Astrocyte (in vitro differentiated cells and primary cell): Measurements from ENCODE around the gene RBBP8. TPM values are rescaled to one million over a fixed set of nuclear protein-coding genes. Genes with fewer than 3 reads are reported as not detected.
A peak's percentile ranks its signal among the peaks of the same experiment; 100 is the strongest.

ENCODE experiments used
- DNase-seq: peaks from one replicate; pipeline ENCODE4 v3.0.0-alpha.2; 2010; ENCODE audit warnings: low read depth
- FAIRE-seq: peaks from 2 replicates; lab custom pipeline; 2011; peaks lifted over from hg19 to GRCh38; lab: Jason Lieb, UNC
- H2AFZ ChIP-seq: 2 replicates; pipeline ENCODE4 v1.6.0; 2012; ENCODE audit warnings: low read depth, low read length, inconsistent platforms
- H3K27ac ChIP-seq: 2 replicates; pipeline ENCODE4 v1.5.1; 2011; ENCODE audit warnings: low read depth, low read length, inconsistent platforms
- H3K27me3 ChIP-seq: 2 replicates; pipeline ENCODE4 v1.6.0; 2011; ENCODE audit warnings: low read length, inconsistent platforms; ENCODE audit not compliant: insufficient read depth
- H3K36me3 ChIP-seq: 2 replicates; pipeline ENCODE4 v1.5.1; 2011; ENCODE audit warnings: low read length, inconsistent platforms; ENCODE audit not compliant: insufficient read depth
- H3K4me1 ChIP-seq: 2 replicates; pipeline ENCODE4 v1.5.1; 2011; ENCODE audit warnings: low read length, inconsistent platforms; ENCODE audit not compliant: insufficient read depth
- H3K4me2 ChIP-seq: 2 replicates; pipeline ENCODE4 v1.6.0; 2012; ENCODE audit warnings: low read length, inconsistent platforms
- H3K4me3 ChIP-seq: 2 replicates; pipeline ENCODE4 v1.5.1; 2011; ENCODE audit warnings: low read depth, mild to moderate bottlenecking, low read length, inconsistent platforms; ENCODE audit not compliant: insufficient read depth
- H3K79me2 ChIP-seq: 2 replicates; pipeline ENCODE4 v1.6.0; 2012; ENCODE audit warnings: mild to moderate bottlenecking, low read length, inconsistent platforms; ENCODE audit not compliant: insufficient read depth
- H3K9ac ChIP-seq: 2 replicates; pipeline ENCODE4 v1.6.0; 2012; ENCODE audit warnings: mild to moderate bottlenecking, low read length, inconsistent platforms
- H3K9me3 ChIP-seq: 2 replicates; pipeline ENCODE4 v1.5.1; 2012; ENCODE audit warnings: low read depth, mild to moderate bottlenecking, low read length, inconsistent platforms; ENCODE audit not compliant: insufficient read depth
- H4K20me1 ChIP-seq: 2 replicates; pipeline ENCODE4 v1.6.0; 2012; ENCODE audit warnings: low read length, inconsistent platforms; ENCODE audit not compliant: insufficient read depth
- H3K27ac Mint-ChIP-seq: one replicate; pipeline ENCODE4 v1.8.0; 2021; ENCODE audit warnings: mild to moderate bottlenecking, mixed read lengths; ENCODE audit not compliant: unreplicated experiment
- H3K27me3 Mint-ChIP-seq: one replicate; pipeline ENCODE4 v1.8.0; 2021; ENCODE audit warnings: low read depth, mixed read lengths; ENCODE audit not compliant: unreplicated experiment
- H3K36me3 Mint-ChIP-seq: one replicate; pipeline ENCODE4 v1.8.0; 2021; ENCODE audit warnings: low read depth, mixed read lengths; ENCODE audit not compliant: unreplicated experiment
- H3K4me1 Mint-ChIP-seq: one replicate; pipeline ENCODE4 v1.8.0; 2021; ENCODE audit warnings: low read depth, mixed read lengths; ENCODE audit not compliant: unreplicated experiment
- H3K4me3 Mint-ChIP-seq: one replicate; pipeline ENCODE4 v1.8.0; 2021; ENCODE audit warnings: mild to moderate bottlenecking, moderate library complexity, mixed read lengths; ENCODE audit not compliant: unreplicated experiment
- H3K9me3 Mint-ChIP-seq: one replicate; pipeline ENCODE4 v1.8.0; 2021; ENCODE audit warnings: mild to moderate bottlenecking, mixed read lengths; ENCODE audit not compliant: unreplicated experiment
- EZH2 ChIP-seq: IDR thresholded peaks from 2 replicates; pipeline ENCODE4 v1.6.1; 2012; ENCODE audit warnings: mild to moderate bottlenecking, low read length, inconsistent platforms; ENCODE audit not compliant: insufficient read depth
- total RNA-seq: library from RNA; stranded (reverse); gene quantifications from 2 replicates; pipeline ENCODE4 v1.2.1, GENCODE V29; 2021
- TF ChIP-seq, protein P1 (sequence below): IDR thresholded peaks from 2 replicates; pipeline ENCODE4 v1.5.1; 2011; ENCODE audit warnings: low read depth, mild to moderate bottlenecking, inconsistent platforms, low read length, moderate library complexity; ENCODE audit not compliant: insufficient read depth

Gene RBBP8
- total RNA-seq, 1 donor from 2014 or later: 23.4 TPM

DNA sequence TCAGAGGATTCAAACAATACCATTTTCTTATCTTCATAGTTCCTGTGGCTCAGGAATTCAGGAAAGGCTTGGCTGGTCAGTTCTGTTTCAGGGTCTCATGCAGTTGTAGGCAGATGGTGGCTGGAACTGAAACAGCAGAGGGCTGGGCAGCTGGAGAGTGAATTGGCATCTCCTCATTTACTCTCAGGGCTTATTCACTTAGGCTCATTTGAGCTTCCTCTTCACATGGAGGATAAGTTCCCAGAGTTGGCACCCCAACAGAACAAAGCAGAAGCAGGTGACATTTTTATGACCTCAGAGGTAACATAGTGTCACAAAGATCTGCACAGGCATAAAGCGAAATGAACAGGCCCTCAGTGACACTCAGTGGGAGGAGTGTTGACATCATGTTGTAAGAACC lies 66.1 kb downstream of the RBBP8 start:
- Mint-ChIP-seq H3K27ac (no peak overlapping the region), H3K27me3 (no peaks in the 10 kb centered on the region), H3K4me1 (peaks cover 8% of the 10 kb centered on the region), H3K9me3 (no peaks in the 10 kb centered on the region), H3K4me3 (no peak overlapping the region), H3K36me3 (no peaks in the 10 kb centered on the region)
- no peaks in the 10 kb centered on the region for H4K20me1 ChIP-seq
- FAIRE-seq: no peak
- peak; percentile 71 for DNase-seq
- H3K4me3 ChIP-seq: no peak overlapping the region
- H3K9ac ChIP-seq: no peak overlapping the region
- no peak for TF ChIP-seq EZH2
- H3K4me1 ChIP-seq: no peaks in the 10 kb centered on the region
- H3K27me3 ChIP-seq: no peaks in the 10 kb centered on the region
- no peak overlapping the region for H3K4me2 ChIP-seq
- peaks cover under 1% of the 10 kb centered on the region for H3K36me3 ChIP-seq
- H2AFZ ChIP-seq: no peak overlapping the region
- peak overlapping the region; percentile 18 for H3K27ac ChIP-seq
- H3K9me3 ChIP-seq: no peaks in the 10 kb centered on the region
- H3K79me2 ChIP-seq: no peaks in the 10 kb centered on the region

DNA sequence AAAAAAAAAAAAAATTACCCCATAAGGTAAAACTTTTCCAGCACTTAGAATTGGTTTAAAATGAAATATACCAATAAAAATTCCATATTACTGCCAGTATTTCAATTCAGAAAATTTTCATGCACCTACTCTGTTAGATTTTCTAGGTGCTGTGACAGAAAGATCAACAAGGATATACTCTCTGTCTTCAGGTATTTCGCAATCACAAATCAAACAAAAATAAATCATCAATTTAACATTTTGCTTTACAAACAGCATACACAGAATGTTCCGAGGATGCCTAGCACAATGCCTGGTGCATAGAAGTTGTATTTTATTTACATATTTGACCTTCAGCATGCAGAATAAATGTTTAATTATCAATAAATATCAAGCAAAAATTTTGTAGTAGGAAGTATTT lies 66.5 kb downstream of the RBBP8 start:
- Histone ChIP-seq H3K4me1 (no peaks in the 10 kb centered on the region), H3K9ac (no peak overlapping the region), H3K27me3 (no peaks in the 10 kb centered on the region), H3K4me3 (no peak overlapping the region), H3K9me3 (no peaks in the 10 kb centered on the region), H4K20me1 (no peaks in the 10 kb centered on the region), H2AFZ (no peak overlapping the region), H3K36me3 (peaks cover 2% of the 10 kb centered on the region), H3K27ac (no peak overlapping the region), H3K4me2 (no peak overlapping the region), H3K79me2 (no peaks in the 10 kb centered on the region)
- no peaks in the 10 kb centered on the region for H3K27me3 Mint-ChIP-seq
- DNase-seq: no peak
- H3K4me1 Mint-ChIP-seq: peaks cover 8% of the 10 kb centered on the region
- no peak overlapping the region for H3K27ac Mint-ChIP-seq
- no peaks in the 10 kb centered on the region for H3K9me3 Mint-ChIP-seq
- FAIRE-seq: no peak
- H3K36me3 Mint-ChIP-seq: no peaks in the 10 kb centered on the region
- TF ChIP-seq, protein P1, sequence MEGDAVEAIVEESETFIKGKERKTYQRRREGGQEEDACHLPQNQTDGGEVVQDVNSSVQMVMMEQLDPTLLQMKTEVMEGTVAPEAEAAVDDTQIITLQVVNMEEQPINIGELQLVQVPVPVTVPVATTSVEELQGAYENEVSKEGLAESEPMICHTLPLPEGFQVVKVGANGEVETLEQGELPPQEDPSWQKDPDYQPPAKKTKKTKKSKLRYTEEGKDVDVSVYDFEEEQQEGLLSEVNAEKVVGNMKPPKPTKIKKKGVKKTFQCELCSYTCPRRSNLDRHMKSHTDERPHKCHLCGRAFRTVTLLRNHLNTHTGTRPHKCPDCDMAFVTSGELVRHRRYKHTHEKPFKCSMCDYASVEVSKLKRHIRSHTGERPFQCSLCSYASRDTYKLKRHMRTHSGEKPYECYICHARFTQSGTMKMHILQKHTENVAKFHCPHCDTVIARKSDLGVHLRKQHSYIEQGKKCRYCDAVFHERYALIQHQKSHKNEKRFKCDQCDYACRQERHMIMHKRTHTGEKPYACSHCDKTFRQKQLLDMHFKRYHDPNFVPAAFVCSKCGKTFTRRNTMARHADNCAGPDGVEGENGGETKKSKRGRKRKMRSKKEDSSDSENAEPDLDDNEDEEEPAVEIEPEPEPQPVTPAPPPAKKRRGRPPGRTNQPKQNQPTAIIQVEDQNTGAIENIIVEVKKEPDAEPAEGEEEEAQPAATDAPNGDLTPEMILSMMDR: no peak
- TF ChIP-seq EZH2: no peak
- H3K4me3 Mint-ChIP-seq: no peak overlapping the region

DNA sequence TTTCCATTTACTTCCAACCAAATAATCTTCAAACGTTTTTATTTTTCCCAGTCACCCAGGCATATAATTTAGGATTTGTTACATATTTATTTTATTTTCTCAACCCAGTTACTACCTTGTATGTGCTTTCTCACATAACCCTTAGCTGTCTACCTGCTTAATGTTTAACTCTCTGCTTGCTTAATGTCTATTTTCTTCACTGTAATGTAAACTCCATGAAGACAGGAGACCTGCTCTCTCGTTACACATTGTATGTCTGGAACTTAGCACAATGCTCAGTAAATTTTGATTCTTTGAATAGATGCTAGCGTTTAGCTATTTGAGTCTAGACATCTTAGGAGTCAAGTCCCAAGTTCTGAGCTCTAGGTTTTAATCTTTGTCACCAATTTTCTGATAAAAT lies 70.2 kb downstream of the RBBP8 start:
- Mint-ChIP-seq H3K4me3 (no peak overlapping the region), H3K4me1 (peaks cover 8% of the 10 kb centered on the region), H3K36me3 (no peaks in the 10 kb centered on the region), H3K9me3 (no peaks in the 10 kb centered on the region), H3K27me3 (no peaks in the 10 kb centered on the region), H3K27ac (no peak overlapping the region)
- Histone ChIP-seq H3K9me3 (no peaks in the 10 kb centered on the region), H2AFZ (no peak overlapping the region), H3K27me3 (no peaks in the 10 kb centered on the region), H3K4me2 (no peak overlapping the region), H3K9ac (no peak overlapping the region), H3K4me3 (no peak overlapping the region), H3K27ac (no peak overlapping the region), H3K36me3 (peaks cover 2% of the 10 kb centered on the region), H4K20me1 (no peaks in the 10 kb centered on the region), H3K79me2 (no peaks in the 10 kb centered on the region), H3K4me1 (no peaks in the 10 kb centered on the region)
- DNase-seq: no peak
- FAIRE-seq: no peak
- TF ChIP-seq, protein P1: no peak
- no peak for TF ChIP-seq EZH2
